ENCODE results near the gene SLC12A7. TPM values are rescaled to one million over a fixed set of nuclear protein-coding genes. Genes with fewer than 3 reads are reported as not detected.

The SLC12A7 gene
- total RNA-seq, 1 experiment from 2014 or later, result 30.8 TPM

GRCh38 chr5:1014781-1015221 is 97.1 kb downstream of the SLC12A7 start:
- no peak overlapping the region for H2BK120ac ChIP-seq (ENCODE audit: low read depth, low read length, poor library complexity, severe bottlenecking)
- no peak for DNase-seq
- Mint-ChIP-seq H3K27ac (no peak overlapping the region), H3K4me1 (peaks cover 19 to 20% of the 10 kb centered on the region in 2 experiments), H3K4me3 (no peak overlapping the region), H3K36me3 (ENCODE audit: insufficient read depth in 1 of 3, low read depth in 3 of 3) (no peaks in the 10 kb centered on the region), H3K27me3 (ENCODE audit: low read depth) (peaks cover 16% of the 10 kb centered on the region), H3K9me3 (no peaks in the 10 kb centered on the region; a peak in 1 of 5 replicates)
- H2BK12ac ChIP-seq (ENCODE audit: insufficient read length, low read depth, low read length), result no peak overlapping the region
- no peaks in the 10 kb centered on the region for H3K4me1 ChIP-seq (ENCODE audit: insufficient read depth, low read length)
- H3K9ac ChIP-seq (ENCODE audit: extremely low read depth, insufficient read length, low read length), result no peak overlapping the region
- H2AK5ac ChIP-seq (ENCODE audit: insufficient read length, low read length), result no peak overlapping the region
- H2BK5ac ChIP-seq (ENCODE audit: insufficient read length, low read length), result no peak overlapping the region
- no peaks in the 10 kb centered on the region for H3K79me2 ChIP-seq (ENCODE audit: insufficient read depth, low read length)
- H3K23ac ChIP-seq (ENCODE audit: insufficient read length, low read depth, low read length), result no peak overlapping the region
- no CpG with 5 or more reads among the region's 17 CpGs for WGBS (ENCODE audit: extremely low coverage, insufficient read length, low lambda C conversion rate)
- H4K8ac ChIP-seq (replicated peaks; ENCODE audit: insufficient read length, low read depth, low read length), result no peak overlapping the region
- no peak overlapping the region for H3K18ac ChIP-seq (ENCODE audit: insufficient read length, low read depth, low read length)
- no peak overlapping the region for H2AFZ ChIP-seq (ENCODE audit: low read length)
- H3K23me2 ChIP-seq (ENCODE audit: insufficient read length, low read depth, low read length, poor library complexity, severe bottlenecking), result no peaks in the 10 kb centered on the region
- no peak overlapping the region for H3K27ac ChIP-seq (ENCODE audit: insufficient read length, low read depth, low read length)
- TF ChIP-seq, protein P1, sequence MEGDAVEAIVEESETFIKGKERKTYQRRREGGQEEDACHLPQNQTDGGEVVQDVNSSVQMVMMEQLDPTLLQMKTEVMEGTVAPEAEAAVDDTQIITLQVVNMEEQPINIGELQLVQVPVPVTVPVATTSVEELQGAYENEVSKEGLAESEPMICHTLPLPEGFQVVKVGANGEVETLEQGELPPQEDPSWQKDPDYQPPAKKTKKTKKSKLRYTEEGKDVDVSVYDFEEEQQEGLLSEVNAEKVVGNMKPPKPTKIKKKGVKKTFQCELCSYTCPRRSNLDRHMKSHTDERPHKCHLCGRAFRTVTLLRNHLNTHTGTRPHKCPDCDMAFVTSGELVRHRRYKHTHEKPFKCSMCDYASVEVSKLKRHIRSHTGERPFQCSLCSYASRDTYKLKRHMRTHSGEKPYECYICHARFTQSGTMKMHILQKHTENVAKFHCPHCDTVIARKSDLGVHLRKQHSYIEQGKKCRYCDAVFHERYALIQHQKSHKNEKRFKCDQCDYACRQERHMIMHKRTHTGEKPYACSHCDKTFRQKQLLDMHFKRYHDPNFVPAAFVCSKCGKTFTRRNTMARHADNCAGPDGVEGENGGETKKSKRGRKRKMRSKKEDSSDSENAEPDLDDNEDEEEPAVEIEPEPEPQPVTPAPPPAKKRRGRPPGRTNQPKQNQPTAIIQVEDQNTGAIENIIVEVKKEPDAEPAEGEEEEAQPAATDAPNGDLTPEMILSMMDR (conservative IDR thresholded peaks at IDR 0.05), result no peak
- H4K5ac ChIP-seq (ENCODE audit: insufficient read length, low read depth, low read length), result no peak overlapping the region
- no peaks in the 10 kb centered on the region for H3K9me3 ChIP-seq (ENCODE audit: control insufficient read depth, low read depth, low read length)
- no peak overlapping the region for H4K91ac ChIP-seq (ENCODE audit: insufficient read length, low read depth, low read length)
- peaks cover under 1% of the 10 kb centered on the region; the same call in 1 of the 2 replicates for H3K27me3 ChIP-seq (ENCODE audit: insufficient read depth, low read length)
- no peak overlapping the region for H2BK15ac ChIP-seq (ENCODE audit: low read depth, low read length)
- H3K56ac ChIP-seq (ENCODE audit: insufficient read length, low read depth, low read length), result no peak overlapping the region
- H3K4ac ChIP-seq (ENCODE audit: low read depth, low read length), result no peak overlapping the region
- H3K14ac ChIP-seq (ENCODE audit: insufficient read depth, low read length), result no peak overlapping the region
- H3K79me1 ChIP-seq (ENCODE audit: insufficient read depth, low read depth, low read length, poor library complexity, severe bottlenecking), result no peaks in the 10 kb centered on the region
- no peak overlapping the region for H2BK20ac ChIP-seq (ENCODE audit: low read depth, low read length, poor library complexity, severe bottlenecking)
- no peaks in the 10 kb centered on the region for H4K20me1 ChIP-seq (ENCODE audit: control insufficient read depth, insufficient read depth, insufficient read length)
- no peak overlapping the region for H3T11ph ChIP-seq (ENCODE audit: low read length)
- no peak overlapping the region for H3K4me2 ChIP-seq (ENCODE audit: insufficient read depth, insufficient read length, low read length)

Data from H9 (cell line).